DOHH2 (cell line): ENCODE measurements around the gene LPCAT2.

Experiments
- EZH2phosphoT487 ChIP-seq: fragments of 200-600 bp; sonication (generic); IDR thresholded peaks from 2 replicates; pipeline ENCODE4 v1.6.1; 2017; ENCODE audit warnings: borderline replicate concordance, mild to moderate bottlenecking, antibody characterized with exemption, low read length, moderate library complexity, mixed read lengths
- TF ChIP-seq, protein P1 (sequence below): fragments of 200-600 bp; sonication (generic); IDR thresholded peaks from one replicate; pipeline ENCODE4 v1.5.1; 2014; ENCODE audit warnings: antibody characterized with exemption, mild to moderate bottlenecking, low read depth, low read length; ENCODE audit not compliant: poor library complexity, severe bottlenecking

- TF ChIP-seq, protein P1, sequence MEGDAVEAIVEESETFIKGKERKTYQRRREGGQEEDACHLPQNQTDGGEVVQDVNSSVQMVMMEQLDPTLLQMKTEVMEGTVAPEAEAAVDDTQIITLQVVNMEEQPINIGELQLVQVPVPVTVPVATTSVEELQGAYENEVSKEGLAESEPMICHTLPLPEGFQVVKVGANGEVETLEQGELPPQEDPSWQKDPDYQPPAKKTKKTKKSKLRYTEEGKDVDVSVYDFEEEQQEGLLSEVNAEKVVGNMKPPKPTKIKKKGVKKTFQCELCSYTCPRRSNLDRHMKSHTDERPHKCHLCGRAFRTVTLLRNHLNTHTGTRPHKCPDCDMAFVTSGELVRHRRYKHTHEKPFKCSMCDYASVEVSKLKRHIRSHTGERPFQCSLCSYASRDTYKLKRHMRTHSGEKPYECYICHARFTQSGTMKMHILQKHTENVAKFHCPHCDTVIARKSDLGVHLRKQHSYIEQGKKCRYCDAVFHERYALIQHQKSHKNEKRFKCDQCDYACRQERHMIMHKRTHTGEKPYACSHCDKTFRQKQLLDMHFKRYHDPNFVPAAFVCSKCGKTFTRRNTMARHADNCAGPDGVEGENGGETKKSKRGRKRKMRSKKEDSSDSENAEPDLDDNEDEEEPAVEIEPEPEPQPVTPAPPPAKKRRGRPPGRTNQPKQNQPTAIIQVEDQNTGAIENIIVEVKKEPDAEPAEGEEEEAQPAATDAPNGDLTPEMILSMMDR: no peak
- no peak for TF ChIP-seq EZH2phosphoT487
Observed at GRCh38 chr16:55479430-55480140, 29.3 kb upstream of the LPCAT2 start.
